ENCODE data around the gene GALNT2.

- TF ChIP-seq CTCF (IDR thresholded peaks at IDR 0.05 in 2 of 3, conservative IDR thresholded peaks at IDR 0.05 in 1 of 3; ENCODE audit: control insufficient read depth in 2 of 3, extremely low read depth in 1 of 3, insufficient read depth in 1 of 3, low read depth in 3 of 3, low read length in 3 of 3): no peak
- TF ChIP-seq TAF1 (IDR thresholded peaks at IDR 0.05; ENCODE audit: borderline replicate concordance, low read depth, low read length): no peak
- no peak for TF ChIP-seq SMC3 (IDR thresholded peaks at IDR 0.05; ENCODE audit: borderline replicate concordance, low read length)
- no peak for TF ChIP-seq POLR2AphosphoS5 (IDR thresholded peaks at IDR 0.05; ENCODE audit: low read length)
- no peak for TF ChIP-seq GABPA (IDR thresholded peaks at IDR 0.05; ENCODE audit: low read depth)
- no peak for TF ChIP-seq EZH2 (IDR thresholded peaks at IDR 0.05; ENCODE audit: borderline replicate concordance, control insufficient read depth, low read depth, low read length)
- no peak for TF ChIP-seq HDGF (IDR thresholded peaks at IDR 0.05)
- TF ChIP-seq TBL1XR1 (IDR thresholded peaks at IDR 0.05; ENCODE audit: low read depth, low read length): no peak
- TF ChIP-seq CEBPZ (IDR thresholded peaks at IDR 0.05; ENCODE audit: low read depth, low read length): no peak
- TF ChIP-seq RFX5 (IDR thresholded peaks at IDR 0.05; ENCODE audit: low read depth, low read length): no peak
- no peak for TF ChIP-seq LARP7 (IDR thresholded peaks at IDR 0.05)
Measured at GRCh38 chr1:230052665-230053064, 14.4 kb upstream of the GALNT2 start.
